ENCODE measurements around the gene KLHL18.
"Not testable (repeated sequence)": the region's sequence is repeated elsewhere in the genome, so short reads cannot be mapped to it uniquely, and the experiment has no call there.

KLHL18 gene

GRCh38 chr3:47282424-47283192, at the start of gene KLHL18, which contains the start of gene KIF9:
Gene KLHL18, plus strand, starts transcription at chr3:47282944. Its CDS starts 22 bp downstream, at chr3:47282966.
Gene KIF9, minus strand, starts transcription at chr3:47282799. Its CDS starts 5,425 bp downstream, at chr3:47277374.
- peak; percentile 94 for DNase-seq (ENCODE audit: low spot score)

- no peak for DNase-seq (ENCODE audit: low spot score)
These were observed 44.7 kb upstream of the KLHL18 start for GRCh38 chr3:47238017-47238416.

DNA sequence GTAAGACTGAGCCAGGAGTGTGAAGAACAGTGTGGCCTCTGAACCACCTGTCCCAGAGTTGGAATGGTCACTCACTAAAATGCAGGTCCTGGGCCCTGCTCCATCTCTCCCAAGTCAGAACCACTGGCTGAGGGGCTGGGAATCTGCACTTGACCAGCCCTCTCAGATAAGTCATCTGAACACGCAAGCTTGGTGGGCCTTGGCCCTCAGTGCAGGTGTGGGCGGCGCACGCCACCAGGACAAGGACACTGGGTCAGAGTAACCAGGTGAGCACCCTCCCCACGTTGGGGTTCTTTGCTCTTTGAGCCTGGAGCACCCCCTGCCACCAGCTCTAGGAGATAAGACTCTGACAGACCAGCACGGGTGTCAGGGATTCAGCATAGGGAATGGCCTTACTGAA, 42.8 kb upstream of the KLHL18 start:
- no peak for DNase-seq (ENCODE audit: low spot score)

- DNase-seq (ENCODE audit: low spot score) = peak; percentile 12
These were observed 39.2 kb upstream of the KLHL18 start for GRCh38 chr3:47243419-47244147.

GRCh38 chr3:47244531-47245100, 38.1 kb upstream of the KLHL18 start:
- no peak for DNase-seq (ENCODE audit: low spot score)

GRCh38 chr3:47245271-47245670, 37.5 kb upstream of the KLHL18 start:
- DNase-seq (ENCODE audit: low spot score) = no peak

- no peak for DNase-seq (ENCODE audit: low spot score)
These were observed 35.3 kb upstream of the KLHL18 start for GRCh38 chr3:47247131-47248064.

DNA sequence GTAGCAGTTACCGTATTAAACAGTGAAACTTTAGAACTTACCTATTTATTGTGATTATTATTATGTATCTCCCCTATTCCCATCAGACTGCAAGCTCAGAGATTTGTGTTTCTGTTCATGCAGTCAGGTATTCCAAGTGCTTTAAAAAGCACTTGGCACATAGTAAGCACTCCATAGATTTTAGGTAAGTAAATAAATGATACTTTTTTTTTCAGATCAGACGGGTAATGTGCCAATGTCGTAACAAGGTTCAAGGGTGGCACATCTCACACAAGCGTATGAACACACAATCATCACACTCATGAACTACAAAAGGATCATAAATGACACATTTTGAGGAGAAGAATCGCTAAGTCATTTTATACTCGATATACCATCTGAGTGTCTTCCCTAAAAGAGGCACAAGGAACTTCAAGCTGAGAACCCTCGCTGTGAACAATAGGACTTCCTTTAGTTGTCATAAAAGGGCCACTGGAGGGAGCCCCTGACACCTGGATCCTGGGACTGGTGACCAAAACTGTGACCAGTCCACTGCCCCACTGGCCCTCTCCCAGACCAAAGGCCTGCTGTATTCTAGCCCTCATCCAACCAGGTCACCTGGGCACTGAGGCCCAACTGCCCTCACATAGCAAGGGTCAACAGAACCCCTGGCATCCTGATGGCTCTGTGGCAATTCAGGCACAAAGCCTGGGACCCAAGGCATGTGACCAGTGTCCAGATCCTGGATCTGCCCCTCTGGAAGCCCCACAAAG, 32.3 kb upstream of the KLHL18 start:
- DNase-seq (ENCODE audit: low spot score) = peak; percentile 52

- DNase-seq (ENCODE audit: low spot score) = not testable (repeated sequence)
These were observed 31.7 kb upstream of the KLHL18 start for GRCh38 chr3:47251085-47251484.

- no peak for DNase-seq (ENCODE audit: low spot score)
These were observed 31.1 kb upstream of the KLHL18 start for GRCh38 chr3:47251689-47252088.

GRCh38 chr3:47256331-47256730, 26.4 kb upstream of the KLHL18 start:
- not testable (repeated sequence) for DNase-seq (ENCODE audit: low spot score)

DNA sequence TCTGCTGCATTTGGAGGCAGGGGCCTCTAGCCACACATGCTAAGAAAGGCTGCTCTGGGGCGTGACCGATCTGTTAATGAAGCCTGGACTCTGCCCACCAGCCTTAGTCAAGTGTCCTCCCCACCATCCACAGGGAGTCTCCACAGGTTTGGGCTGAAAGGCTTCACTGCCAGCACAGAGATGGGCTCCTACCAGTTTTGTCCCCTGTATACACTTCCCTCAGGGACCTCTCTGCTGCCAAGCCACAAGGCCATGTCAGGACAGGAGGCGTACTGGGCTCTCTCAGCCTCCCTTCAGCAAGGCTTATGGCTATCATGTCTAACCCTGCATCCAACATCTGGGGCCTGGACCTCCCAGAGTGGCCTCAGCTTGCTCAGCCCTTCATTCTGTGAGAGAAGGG, 23.6 kb upstream of the KLHL18 start:
- no peak for DNase-seq (ENCODE audit: low spot score)

DNA sequence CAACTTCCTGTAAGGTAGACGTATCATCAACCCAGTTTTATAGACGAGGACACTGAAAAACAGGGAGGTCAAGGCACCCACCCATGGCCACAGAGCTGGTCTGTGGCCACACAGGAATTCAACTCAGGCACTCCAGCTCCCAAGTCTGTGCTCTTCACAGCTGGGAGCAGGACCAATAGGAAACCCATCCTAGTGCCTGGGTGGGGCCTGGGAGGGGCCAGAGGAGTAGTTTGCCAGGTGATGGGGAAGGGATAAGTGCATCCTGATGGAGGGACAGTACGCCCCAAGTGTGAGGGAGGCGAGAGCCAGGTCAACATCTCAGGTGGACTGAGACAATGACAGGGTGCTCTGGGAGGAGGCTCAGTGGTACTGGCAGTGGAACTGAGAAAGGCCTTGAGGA, 22.1 kb upstream of the KLHL18 start:
- no peak for DNase-seq (ENCODE audit: low spot score)

DNA sequence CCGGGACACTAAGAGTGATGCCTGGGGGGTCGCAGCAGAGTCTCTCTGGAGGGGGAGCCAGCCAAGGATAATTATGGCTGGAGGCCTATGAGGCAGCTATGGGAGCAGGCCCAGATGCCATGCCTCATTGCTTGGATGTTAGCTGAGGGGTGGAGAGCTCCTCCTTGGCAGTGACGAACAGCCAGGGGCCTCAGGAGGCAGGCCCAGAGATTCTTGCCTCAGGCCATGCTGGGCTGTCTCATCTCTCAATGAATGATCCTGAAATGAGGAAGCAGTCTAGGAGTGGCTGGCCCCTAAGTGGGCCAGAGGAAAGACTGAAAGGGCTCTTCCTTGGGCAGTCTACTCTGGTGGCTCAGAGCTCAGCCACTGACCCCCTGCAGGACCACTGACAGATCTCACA, 21.4 kb upstream of the KLHL18 start:
- DNase-seq (ENCODE audit: low spot score) = no peak

DNA sequence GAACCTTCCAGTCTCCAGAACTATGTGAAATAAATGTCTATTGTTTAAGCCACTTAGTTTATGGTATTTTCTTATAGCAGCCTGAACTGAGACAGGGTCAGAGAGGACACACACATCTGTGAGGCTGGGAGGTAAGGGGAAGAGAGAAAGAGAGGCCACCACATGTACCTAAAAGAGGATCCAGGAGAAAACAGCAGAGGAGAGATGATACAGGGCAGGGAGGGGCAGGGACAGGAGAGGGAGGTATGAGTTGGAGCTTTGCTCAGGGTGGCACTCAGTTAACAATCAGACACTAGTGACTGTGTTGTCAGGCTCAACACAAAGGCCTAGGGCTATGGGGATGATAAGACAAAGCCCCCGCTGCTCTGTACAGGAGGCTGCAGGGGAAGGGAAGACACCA, 17.7 kb upstream of the KLHL18 start:
- no peak for DNase-seq (ENCODE audit: low spot score)

DNA sequence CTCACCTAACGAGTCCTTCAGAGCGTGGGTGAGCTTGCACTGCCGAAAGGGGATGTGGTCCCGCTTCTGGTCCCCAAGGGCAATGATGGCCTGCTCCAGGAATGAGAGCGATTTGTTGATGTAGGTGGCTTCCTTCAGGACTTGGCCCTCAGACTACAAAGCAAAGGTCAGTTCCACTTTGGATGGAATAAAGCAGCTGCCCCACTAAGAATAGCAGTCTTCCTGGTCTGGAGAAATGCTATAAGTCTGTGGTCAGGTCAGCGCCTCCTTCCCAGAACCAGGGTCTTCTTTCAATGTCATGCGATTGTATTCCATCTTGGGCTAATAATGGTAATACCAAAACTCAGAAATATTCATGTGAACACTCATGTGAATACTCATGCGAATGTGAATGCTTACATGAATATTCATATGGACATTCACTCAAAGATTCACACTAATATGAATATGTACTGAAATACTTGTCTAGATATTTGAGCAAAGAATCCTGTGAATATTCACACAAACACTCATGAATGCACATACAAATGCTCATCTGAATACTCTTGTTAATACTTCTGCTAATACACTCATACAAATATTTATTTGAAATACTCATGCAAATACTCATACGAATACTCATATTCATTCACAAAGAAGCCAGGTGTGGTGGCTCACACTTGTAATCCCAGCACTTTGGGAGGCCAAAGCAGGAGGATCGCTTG, 16.9 kb upstream of the KLHL18 start:
- DNase-seq (ENCODE audit: low spot score) = no peak

DNA sequence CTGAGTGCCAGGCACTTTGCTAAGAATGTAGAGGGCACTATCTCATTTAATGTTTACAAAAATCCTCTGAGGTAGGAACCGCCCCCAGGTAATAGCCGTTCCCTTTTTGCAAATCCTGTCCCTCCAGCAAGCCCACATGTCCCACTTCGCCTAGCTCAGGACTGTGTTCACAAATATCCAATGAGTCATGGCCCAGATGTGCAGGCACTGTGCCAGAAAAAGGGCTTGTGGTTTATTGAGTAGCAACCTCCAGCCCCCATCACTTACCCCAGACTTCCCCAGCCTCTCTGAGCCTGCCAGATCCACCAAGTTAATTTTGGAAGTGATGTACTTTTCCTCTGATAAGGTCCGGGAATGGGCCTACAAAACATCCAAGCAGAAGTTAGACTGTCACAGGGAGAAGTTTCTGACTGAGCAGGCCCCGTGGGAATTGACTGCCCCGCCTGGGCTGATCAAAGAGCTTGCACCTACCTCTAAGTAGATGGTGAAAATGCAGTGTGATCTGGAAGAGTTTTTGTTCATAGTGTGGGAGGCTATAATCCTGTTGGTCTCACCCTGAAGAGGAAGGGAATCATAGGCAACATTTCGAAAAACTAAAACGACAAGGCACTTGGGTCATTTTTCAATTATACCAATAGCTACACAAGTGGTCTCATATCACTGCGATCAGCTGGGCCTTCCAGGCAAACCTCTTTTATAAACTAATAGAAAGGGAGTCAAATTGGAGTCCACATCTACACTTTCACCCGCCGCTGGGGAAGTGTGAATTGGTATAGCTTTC, 15.8 kb upstream of the KLHL18 start:
- DNase-seq (ENCODE audit: low spot score) = peak; percentile 52

DNA sequence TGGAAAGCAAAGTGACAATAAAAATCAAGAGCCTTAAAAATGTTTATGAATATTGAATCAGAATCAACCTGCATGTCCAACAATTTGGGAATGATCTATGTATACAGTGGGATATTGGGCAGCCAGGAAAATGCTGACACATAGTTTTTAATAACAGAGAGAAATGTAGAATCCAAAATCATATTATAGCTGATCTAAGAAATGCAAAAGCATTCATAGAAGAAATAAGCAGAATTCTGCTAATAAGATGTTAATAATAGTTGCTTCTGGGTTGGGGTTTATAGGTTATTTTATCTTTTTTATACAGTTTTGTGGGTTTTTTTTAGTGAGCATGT, 15.3 kb upstream of the KLHL18 start:
- no peak for DNase-seq (ENCODE audit: low spot score)

- DNase-seq (ENCODE audit: low spot score) = no peak
These were observed 12.2 kb upstream of the KLHL18 start for GRCh38 chr3:47270526-47270925.

GRCh38 chr3:47273564-47273963, 9.2 kb upstream of the KLHL18 start:
- no peak for DNase-seq (ENCODE audit: low spot score)
